K562 (cell line): ENCODE data around the gene KNCN. TPM values are rescaled to one million over a fixed set of nuclear protein-coding genes. Genes with fewer than 3 reads are reported as not detected.

Experiments
- CHD2 ChIP-seq: IDR thresholded peaks from 2 replicates; pipeline ENCODE4 v1.6.1; 2011; ENCODE audit warnings: low read depth, low read length
- FOXA3 ChIP-seq, 2 experiments: fragments of 450-650 bp in 1 of 2; sonication (generic) in 1 of 2; formaldehyde crosslinking; IDR thresholded peaks in 1 of 2; conservative IDR thresholded peaks in 1 of 2; 2 replicates each; pipeline versions ENCODE4 v1.4.0 to v1.8.0; 2020 to 2022; ENCODE audit warnings: mild to moderate bottlenecking in 2 of 2, missing genetic modification reagents in 1 of 2
- HMG20B ChIP-seq: fragments of 250-450 bp; sonication (Bioruptor Pico); IDR thresholded peaks from 2 replicates; pipeline ENCODE4 v1.5.0; 2021; ENCODE audit warnings: mild to moderate bottlenecking
- HNRNPLL ChIP-seq: fragments of 200-400 bp; formaldehyde crosslinking; IDR thresholded peaks from 2 replicates; pipeline ENCODE4 v1.6.1; 2017; ENCODE audit warnings: low read length, low read depth, mild to moderate bottlenecking; ENCODE audit not compliant: poor library complexity, severe bottlenecking
- KLF6 ChIP-seq: fragments of 250-450 bp; sonication (Bioruptor Pico); IDR thresholded peaks from 2 replicates; pipeline ENCODE4 v1.4.0; 2020; ENCODE audit warnings: mild to moderate bottlenecking, moderate library complexity, borderline replicate concordance
- MCM5 ChIP-seq: fragments of 450-650 bp; IDR thresholded peaks from 2 replicates; pipeline ENCODE4 v1.6.1; 2016; ENCODE audit warnings: low read depth
- MCM7 ChIP-seq, 2 experiments: fragments of 450-650 bp; IDR thresholded peaks; 2 replicates each; pipeline ENCODE4 v1.6.1; 2016 to 2018
- NCOA6 ChIP-seq: fragments of 450-650 bp; IDR thresholded peaks from 2 replicates; pipeline ENCODE4 v1.6.1; 2017; ENCODE audit warnings: mild to moderate bottlenecking
- NFE2 ChIP-seq: IDR thresholded peaks from 2 replicates; pipeline ENCODE4 v1.6.1; 2014; ENCODE audit warnings: antibody characterized with exemption, low read depth
- NR2C2 ChIP-seq, 2 experiments: fragments of 200-800 bp in 1 of 2; sonication (Bioruptor generic) in 1 of 2; sonication (generic) in 1 of 2; formaldehyde crosslinking in 1 of 2; IDR thresholded peaks; 2 replicates each; pipeline versions ENCODE4 v1.6.1 to v1.8.0; 2016 to 2022; ENCODE audit warnings: mild to moderate bottlenecking in 1 of 2, missing compliant biosample characterization in 1 of 2, missing genetic modification characterization in 1 of 2, missing genetic modification reagents in 1 of 2
- RBM15 ChIP-seq: fragments of 200-400 bp; formaldehyde crosslinking; IDR thresholded peaks from 2 replicates; pipeline ENCODE4 v1.6.1; 2018; ENCODE audit warnings: mild to moderate bottlenecking, low read length, moderate library complexity; ENCODE audit not compliant: insufficient read depth
- RBM22 ChIP-seq: fragments of 200-400 bp; formaldehyde crosslinking; IDR thresholded peaks from 2 replicates; pipeline ENCODE4 v1.6.1; 2018; ENCODE audit warnings: low read length, low read depth; ENCODE audit not compliant: poor library complexity, severe bottlenecking
- SMARCE1 ChIP-seq: fragments of 450-650 bp; IDR thresholded peaks from 2 replicates; pipeline ENCODE4 v1.7.1; 2016; ENCODE audit warnings: mild to moderate bottlenecking
- SMC3 ChIP-seq: conservative IDR thresholded peaks from 2 replicates; pipeline ENCODE4 v1.6.1; 2011; ENCODE audit warnings: low read depth, low read length, improper control_type of control experiment; ENCODE audit not compliant: insufficient read depth
- TBL1XR1 ChIP-seq, 2 experiments: IDR thresholded peaks; 2 replicates each; pipeline ENCODE4 v1.6.1; 2012; ENCODE audit warnings: improper control_type of control experiment in 2 of 2, low read length in 2 of 2, mild to moderate bottlenecking in 1 of 2
- ZEB2 ChIP-seq: fragments of 450-650 bp; IDR thresholded peaks from 2 replicates; pipeline ENCODE4 v1.6.1; 2016
- ZNF124 ChIP-seq: sonication (generic); formaldehyde crosslinking; IDR thresholded peaks from 2 replicates; pipeline ENCODE4 v1.8.1; 2022; ENCODE audit warnings: missing genetic modification reagents
- ZNF23 ChIP-seq: fragments of 250-450 bp; sonication (Bioruptor Pico); IDR thresholded peaks from 2 replicates; pipeline ENCODE4 v1.4.0; 2020; ENCODE audit warnings: mild to moderate bottlenecking
- ZNF316 ChIP-seq: fragments of 450-650 bp; IDR thresholded peaks from 2 replicates; pipeline ENCODE4 v1.6.1; 2016
- ZNF324 ChIP-seq: fragments of 250-450 bp; sonication (Bioruptor Pico); IDR thresholded peaks from 2 replicates; pipeline ENCODE4 v1.4.0; 2020; ENCODE audit warnings: mild to moderate bottlenecking
- ZNF507 ChIP-seq: conservative IDR thresholded peaks from 2 replicates; pipeline ENCODE4 v1.6.1; 2017; ENCODE audit warnings: missing genetic modification characterization, missing compliant biosample characterization
- polyA plus RNA-seq, 8 experiments: library from polyadenylated mRNA; depleted of rRNA in 4 of 8; stranded (reverse) in 5 of 8; unstranded in 3 of 8; fragments of >200 nt; fragmentation: Nextera tagmentation in 2 of 8; fragmentation: Illumina TruSeq in 1 of 8; extraction: Ambion mirVana in 2 of 8; extraction: Trizol in 1 of 8; gene quantifications; 2 replicates each; pipeline versions ENCODE4 v1.2.1 to v1.2.3, GENCODE V29; 2011 to 2014; ENCODE audit warnings: inconsistent platforms in 1 of 8, missing spikeins in 1 of 8
- total RNA-seq, 7 experiments: library from RNA; depleted of rRNA in 6 of 7; stranded (reverse); fragments of >200 nt in 6 of 7; fragmentation: Illumina TruSeq in 2 of 7; extraction: Trizol in 2 of 7; gene quantifications; 2 replicates each; pipeline versions ENCODE4 v1.2.1 to v1.2.3, GENCODE V29; 2011 to 2021; ENCODE audit warnings: low replicate concordance in 1 of 7
- TF ChIP-seq, protein P1 (sequence below), 2 experiments: fragments of 450-650 bp; conservative IDR thresholded peaks; 2 replicates each; pipeline ENCODE4 v1.6.1; 2017; ENCODE audit warnings: mild to moderate bottlenecking in 2 of 2, moderate library complexity in 2 of 2
- TF ChIP-seq, protein P2 (sequence below): fragments of 250-450 bp; sonication (Bioruptor Pico); IDR thresholded peaks from 2 replicates; pipeline ENCODE4 v1.5.0; 2021
- TF ChIP-seq, protein P3 (sequence below): fragments of 250-450 bp; sonication (Bioruptor Pico); IDR thresholded peaks from 2 replicates; pipeline ENCODE4 v1.8.0; 2022; ENCODE audit warnings: inconsistent platforms, mild to moderate bottlenecking, moderate library complexity, borderline replicate concordance
- TF ChIP-seq, protein P4 (sequence below): fragments of 200-800 bp; sonication (Bioruptor generic); IDR thresholded peaks from 2 replicates; pipeline ENCODE4 v1.6.1; 2017; ENCODE audit warnings: missing genetic modification characterization, missing compliant biosample characterization

The KNCN gene
- total and polyA plus RNA-seq, 9 of the 15 experiments (the other 6 are each of a cell fraction or from before 2014, with no cell fraction given): not detected

DNA sequence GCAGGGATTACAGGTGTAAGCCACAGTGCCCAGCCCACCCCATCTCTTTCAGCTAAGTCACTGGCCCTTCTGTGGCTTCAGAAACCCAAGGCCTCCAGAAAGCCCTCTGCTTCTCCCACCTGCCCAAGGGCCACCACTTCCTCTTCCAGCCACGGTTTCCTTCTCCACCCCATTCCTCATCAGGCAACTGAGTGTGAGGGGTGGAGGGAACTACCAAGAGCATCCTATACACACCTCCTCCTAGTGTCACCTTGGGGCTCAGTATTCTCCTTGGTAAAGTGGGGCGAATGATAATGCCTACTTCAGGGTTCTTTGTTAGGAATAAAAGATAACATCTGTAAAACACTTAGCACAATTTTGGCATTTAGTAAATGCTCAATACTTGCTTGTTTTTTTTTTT lies 30.0 kb downstream of the KNCN start (continued):
- TF ChIP-seq SMC3 (no peak), MCM7 (IDR thresholded peaks at IDR 0.05) (no peak), RBM22 (no peak), MCM5 (no peak), ZNF316 (no peak), NCOA6 (no peak), HNRNPLL (no peak), ZNF23 (CRISPR knock-in tag) (no peak), KLF6 (CRISPR knock-in tag) (no peak), HMG20B (CRISPR knock-in tag) (no peak), SMARCE1 (0 out of 2 replicates have a peak, but pooled peaks have one; percentile 36), ZNF507 (tag) (no peak), TBL1XR1 (IDR thresholded peaks at IDR 0.05; ENCODE audit: low read length in 2 of 2) (no peak), ZNF324 (CRISPR knock-in tag) (no peak), CHD2 (no peak), ZEB2 (0 out of 2 replicates have a peak, but pooled peaks have one; percentile 48), ZNF124 (CRISPR knock-in tag) (no peak), FOXA3 (CRISPR knock-in tag; conservative IDR thresholded peaks at IDR 0.05 in 1 of 2, IDR thresholded peaks at IDR 0.05 in 1 of 2) (no peak), NFE2 (0 out of 2 replicates have a peak, but pooled peaks have one; percentile 8), RBM15 (no peak), NR2C2 (CRISPR knock-in tag; IDR thresholded peaks at IDR 0.05) (no peak), NR2C2 (tag; IDR thresholded peaks at IDR 0.05) (no peak)
- TF ChIP-seq, protein P1, sequence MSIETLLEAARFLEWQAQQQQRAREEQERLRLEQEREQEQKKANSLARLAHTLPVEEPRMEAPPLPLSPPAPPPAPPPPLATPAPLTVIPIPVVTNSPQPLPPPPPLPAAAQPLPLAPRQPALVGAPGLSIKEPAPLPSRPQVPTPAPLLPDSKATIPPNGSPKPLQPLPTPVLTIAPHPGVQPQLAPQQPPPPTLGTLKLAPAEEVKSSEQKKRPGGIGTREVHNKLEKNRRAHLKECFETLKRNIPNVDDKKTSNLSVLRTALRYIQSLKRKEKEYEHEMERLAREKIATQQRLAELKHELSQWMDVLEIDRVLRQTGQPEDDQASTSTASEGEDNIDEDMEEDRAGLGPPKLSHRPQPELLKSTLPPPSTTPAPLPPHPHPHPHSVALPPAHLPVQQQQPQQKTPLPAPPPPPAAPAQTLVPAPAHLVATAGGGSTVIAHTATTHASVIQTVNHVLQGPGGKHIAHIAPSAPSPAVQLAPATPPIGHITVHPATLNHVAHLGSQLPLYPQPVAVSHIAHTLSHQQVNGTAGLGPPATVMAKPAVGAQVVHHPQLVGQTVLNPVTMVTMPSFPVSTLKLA (conservative IDR thresholded peaks at IDR 0.05): no peak
- TF ChIP-seq, protein P2, sequence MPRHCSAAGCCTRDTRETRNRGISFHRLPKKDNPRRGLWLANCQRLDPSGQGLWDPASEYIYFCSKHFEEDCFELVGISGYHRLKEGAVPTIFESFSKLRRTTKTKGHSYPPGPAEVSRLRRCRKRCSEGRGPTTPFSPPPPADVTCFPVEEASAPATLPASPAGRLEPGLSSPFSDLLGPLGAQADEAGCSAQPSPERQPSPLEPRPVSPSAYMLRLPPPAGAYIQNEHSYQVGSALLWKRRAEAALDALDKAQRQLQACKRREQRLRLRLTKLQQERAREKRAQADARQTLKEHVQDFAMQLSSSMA (CRISPR knock-in tag): no peak
- TF ChIP-seq, protein P3, sequence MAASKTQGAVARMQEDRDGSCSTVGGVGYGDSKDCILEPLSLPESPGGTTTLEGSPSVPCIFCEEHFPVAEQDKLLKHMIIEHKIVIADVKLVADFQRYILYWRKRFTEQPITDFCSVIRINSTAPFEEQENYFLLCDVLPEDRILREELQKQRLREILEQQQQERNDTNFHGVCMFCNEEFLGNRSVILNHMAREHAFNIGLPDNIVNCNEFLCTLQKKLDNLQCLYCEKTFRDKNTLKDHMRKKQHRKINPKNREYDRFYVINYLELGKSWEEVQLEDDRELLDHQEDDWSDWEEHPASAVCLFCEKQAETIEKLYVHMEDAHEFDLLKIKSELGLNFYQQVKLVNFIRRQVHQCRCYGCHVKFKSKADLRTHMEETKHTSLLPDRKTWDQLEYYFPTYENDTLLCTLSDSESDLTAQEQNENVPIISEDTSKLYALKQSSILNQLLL (CRISPR knock-in tag): no peak
- TF ChIP-seq, protein P4, sequence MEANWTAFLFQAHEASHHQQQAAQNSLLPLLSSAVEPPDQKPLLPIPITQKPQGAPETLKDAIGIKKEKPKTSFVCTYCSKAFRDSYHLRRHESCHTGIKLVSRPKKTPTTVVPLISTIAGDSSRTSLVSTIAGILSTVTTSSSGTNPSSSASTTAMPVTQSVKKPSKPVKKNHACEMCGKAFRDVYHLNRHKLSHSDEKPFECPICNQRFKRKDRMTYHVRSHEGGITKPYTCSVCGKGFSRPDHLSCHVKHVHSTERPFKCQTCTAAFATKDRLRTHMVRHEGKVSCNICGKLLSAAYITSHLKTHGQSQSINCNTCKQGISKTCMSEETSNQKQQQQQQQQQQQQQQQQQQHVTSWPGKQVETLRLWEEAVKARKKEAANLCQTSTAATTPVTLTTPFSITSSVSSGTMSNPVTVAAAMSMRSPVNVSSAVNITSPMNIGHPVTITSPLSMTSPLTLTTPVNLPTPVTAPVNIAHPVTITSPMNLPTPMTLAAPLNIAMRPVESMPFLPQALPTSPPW: no peak
